Ecto neural progenitor cell (in vitro differentiated cells): ENCODE results near the gene MKX.

Experiments used
- DNase-seq: peaks from one replicate; pipeline ENCODE4 v3.0.0-alpha.2; 2018; ENCODE audit warnings: low spot score

MKX gene

DNA sequence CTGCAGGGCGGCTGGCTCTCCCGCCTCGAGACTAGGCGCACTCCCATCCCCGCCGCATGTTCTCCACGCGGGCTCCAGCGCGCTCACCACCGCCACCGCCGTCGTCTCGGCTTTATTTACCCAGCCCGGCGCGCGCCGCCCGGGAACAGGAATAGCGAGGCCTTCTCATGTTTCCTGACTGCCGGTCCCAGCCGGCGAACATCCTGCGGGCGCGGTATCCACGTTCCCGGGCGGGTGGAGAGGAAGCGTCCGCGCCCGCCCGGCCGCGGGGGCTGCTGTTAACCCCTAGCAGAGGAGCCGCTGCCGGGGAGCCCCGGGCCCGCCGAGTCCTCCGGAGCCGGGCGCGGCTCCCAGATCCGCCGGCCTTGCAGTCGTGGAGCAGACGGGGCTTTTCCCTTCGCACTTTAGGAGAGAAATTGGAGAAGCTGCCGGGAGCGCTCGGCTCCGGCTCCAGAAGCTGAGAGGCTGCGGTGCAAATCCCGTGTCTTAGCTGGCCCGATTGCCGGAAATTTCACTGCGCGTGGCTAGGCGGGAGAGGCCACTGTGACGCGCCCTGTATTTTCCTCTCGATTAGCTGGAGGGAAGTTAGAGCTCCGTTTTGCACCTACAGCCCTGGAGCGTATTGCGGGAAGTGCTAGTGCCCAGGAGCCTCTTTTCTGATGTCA is at the start of gene MKX:
MKX (minus strand) TSS at position 88 of the 665 bp plus-strand sequence. CDS start 2,404 bp downstream, outside the sequence.
- DNase-seq, result peak; percentile 88

DNA sequence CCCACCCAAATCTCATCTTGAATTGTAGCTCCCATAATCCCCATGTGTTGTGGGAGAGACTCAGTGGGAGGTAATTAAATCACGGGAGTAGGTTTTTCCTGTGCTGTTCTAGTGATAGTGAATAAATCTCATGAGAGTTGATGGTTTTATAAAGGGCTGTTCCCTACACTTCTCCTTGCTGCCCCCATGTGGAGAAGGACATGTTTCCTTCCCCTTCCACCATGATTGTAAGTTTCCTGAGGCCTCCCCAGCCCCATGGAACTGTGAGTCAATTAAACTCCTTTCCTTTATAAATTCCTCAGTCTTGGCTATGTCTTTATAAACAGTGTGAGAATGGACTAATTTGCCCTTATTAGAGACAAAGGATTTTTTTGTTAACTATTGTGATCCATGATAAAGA is 48.5 kb upstream of the MKX start:
- no peak for DNase-seq

GRCh38 chr10:27792216-27792615 is 46.6 kb upstream of the MKX start:
- DNase-seq, result no peak

DNA sequence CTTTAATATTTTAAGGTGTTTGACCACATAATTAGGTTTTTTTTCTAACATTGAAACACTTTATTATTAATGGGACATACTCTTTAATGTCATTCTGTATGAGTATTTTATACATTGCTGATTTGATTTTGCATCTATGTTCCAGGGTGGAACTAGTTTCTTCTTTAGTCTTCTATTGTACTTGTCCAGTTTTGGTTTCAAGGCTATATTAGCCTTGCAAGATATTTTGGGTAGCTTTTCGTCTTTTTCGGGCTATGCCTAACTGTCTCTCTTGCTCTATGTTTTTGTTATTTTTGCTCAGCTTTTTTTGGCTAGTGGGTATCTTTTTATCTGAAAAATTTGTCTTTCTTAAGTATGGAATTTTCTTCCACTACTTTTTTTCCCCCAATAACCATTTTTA is 38.7 kb upstream of the MKX start:
- DNase-seq, result no peak

- DNase-seq, result peak; percentile 58
Observed at GRCh38 chr10:27783660-27784059, 38.0 kb upstream of the MKX start.

DNA sequence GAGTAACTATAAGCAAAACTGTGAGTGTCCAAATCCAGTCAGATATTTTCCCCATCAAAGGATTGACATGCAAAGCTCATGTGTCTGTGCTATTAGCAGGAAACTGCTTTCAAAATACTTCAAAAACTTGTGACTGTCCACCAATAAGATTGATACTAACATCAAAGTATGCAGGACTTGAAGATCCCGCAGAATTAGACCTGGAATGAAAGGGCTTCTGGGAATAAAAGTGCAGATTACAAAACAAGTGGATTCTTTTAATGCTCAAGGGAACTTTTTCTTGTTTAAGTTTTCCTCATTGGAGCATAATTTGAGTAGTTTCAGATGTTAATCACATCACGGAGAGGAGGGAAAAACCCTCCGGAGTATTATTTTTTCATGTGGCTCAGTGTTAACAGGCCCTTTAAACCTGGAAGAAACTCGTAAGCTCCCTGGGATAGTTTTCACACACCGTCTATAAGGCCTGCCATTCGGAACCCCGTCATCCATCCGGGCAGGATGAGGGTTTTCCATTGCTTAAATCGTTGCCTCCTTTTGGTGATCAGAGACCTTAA is 33.9 kb upstream of the MKX start:
- no peak for DNase-seq

DNA sequence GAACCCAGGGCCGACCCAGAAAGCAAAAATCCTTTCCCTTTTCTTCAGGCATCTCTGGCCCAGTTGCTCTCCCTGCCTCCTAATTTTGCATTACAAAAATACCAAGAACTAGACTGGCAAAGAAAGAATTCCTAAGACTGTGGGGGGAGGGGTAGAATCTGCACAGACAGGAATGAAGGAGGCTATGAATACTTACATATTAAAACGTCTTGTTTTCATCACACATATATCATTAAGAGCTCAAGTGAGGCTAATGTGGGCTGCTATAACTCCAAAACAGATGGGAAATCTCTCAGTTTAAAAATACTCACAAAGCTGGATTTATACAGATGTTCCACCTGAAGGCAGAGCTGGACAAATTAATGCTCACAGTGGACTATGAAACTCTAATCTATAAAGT is 29.2 kb upstream of the MKX start:
- no peak for DNase-seq

DNA sequence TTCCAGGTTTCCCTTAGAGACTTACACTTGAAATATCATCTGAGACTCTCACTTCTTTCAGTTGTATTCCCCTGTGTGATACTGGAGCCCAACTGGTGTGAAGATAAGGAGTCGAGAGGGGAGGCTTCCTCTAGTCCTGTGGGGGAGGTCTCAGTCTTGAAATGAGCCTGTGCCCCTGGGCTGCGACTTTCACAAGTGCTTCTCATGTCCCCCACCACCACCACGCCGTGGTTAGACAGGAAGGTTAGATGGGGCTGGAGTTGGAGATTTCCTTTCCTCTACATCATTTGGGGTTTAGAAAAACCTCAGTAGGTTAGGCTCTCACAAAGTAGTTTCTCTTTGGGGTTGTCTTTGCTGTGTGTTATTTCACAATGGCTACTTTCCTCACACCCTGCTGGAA is 25.6 kb upstream of the MKX start:
- no peak for DNase-seq

DNA sequence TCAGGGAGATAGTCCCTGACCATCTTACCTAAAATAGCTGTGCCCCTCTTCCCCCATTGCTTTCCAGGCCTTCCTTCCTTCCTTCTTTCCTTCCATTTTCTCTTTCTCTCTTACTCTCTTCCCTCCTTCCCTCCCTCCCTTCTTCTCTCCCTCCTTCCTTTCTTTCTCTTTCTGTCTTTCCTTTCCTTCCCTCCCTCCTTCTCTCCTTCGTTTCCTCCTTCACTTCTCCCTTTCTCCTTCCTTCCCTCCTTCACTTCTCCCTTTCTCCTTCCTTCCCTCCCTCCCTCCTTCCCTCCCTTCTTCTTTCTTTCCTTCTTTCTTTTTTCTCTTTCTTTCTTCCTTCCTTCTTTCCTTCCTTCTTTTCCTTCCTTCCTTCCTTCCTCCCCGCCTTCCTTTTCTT is 24.6 kb upstream of the MKX start:
- no peak for DNase-seq

DNA sequence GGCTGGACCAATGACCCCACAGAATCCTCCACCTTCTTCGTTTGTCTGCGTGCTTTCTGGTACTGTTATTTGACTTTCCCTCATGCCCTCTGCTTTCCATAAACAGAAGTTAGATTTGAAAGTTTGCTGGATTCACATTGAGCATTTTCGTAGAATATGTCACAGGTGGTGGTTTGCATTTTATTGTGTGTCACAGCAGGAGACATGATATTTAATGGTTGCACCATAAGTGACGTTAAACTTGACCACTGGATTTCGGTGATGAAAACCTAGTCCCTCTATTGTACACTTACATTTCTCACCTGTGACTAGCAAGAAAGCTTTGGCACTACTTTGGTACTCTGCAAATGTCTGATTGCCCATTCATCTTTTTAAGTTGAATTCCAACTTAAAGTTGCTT is 15.2 kb upstream of the MKX start:
- DNase-seq, result no peak

GRCh38 chr10:27759483-27760272 is 14.1 kb upstream of the MKX start:
- no peak for DNase-seq

- DNase-seq, result no peak
Observed at GRCh38 chr10:27752673-27753237, 7.1 kb upstream of the MKX start.

DNA sequence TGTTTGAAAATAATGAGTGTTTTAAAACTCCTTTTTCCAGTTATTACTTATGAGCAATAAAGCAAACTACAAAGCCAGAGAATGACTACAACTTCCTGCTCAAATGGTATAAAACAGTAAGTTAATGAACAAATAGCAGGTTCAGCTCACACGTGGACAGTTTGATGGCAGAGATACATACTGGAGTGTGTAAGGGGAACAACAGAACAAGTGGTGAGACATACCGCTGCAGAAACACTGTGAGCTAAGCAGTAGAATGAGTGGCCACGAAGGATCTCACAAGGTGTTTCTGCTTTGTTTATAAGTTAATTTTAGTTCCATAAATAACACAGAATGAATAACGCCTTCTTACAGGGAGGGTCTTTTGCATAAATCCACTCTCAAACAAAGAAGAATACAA is 3.0 kb upstream of the MKX start:
- no peak for DNase-seq

- no peak for DNase-seq
Observed at GRCh38 chr10:27747096-27747451, 1.5 kb upstream of the MKX start.

GRCh38 chr10:27746397-27747095 is 927 bp upstream of the MKX start:
- no peak for DNase-seq

DNA sequence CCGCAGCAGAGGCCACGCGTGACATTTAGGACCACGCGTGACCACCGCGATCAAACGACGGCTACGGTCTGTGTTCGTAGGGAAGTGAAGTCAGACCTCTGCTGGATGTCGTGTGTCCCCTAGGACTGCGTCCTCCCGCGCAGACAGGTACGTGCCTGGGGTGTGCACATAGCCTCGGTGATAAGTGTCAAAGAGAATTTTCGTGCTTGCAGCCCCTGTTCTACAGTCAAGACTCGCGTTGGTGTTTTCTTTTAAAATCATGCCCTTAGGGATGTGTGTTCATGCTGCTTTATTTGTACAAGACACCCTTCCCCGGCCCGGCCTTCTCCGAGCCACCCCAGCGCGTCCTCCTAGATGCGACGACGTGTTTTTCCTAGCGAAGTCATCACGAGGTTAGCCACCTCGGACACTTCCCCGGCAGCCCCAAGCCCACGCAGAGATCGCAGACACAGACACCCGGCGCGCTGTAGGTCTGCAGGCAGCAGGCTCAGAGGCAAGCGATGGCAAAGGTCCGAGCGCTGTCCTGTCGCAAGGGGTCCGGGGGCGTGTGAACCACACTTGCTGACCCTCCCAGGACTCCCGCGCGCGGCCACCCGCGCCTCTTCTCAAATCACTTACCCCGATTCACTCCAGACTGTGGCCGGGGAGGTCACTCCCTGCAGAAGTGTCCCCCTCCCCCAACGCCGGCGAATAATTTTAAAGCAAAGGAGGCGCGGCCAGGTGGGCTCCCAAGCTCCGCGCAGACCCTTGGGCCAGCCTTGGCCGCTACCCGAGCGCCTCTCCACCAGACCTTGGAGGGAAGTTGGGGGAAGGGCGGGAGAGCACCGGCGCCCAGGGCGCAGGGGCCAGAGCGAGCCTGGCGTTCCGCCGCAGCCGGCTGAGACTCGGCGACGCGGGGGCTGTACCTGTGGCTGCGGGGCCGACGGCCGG is 552 bp downstream of the MKX start:
- DNase-seq, result no peak

GRCh38 chr10:27743877-27744801 is 1.5 kb downstream of the MKX start:
- peak; percentile 71 for DNase-seq

- peak; percentile 66 for DNase-seq
Observed at GRCh38 chr10:27743012-27743876, 2.4 kb downstream of the MKX start.
